LNCAP (cell line): ENCODE data around the gene ROCK1.

ENCODE experiments used
- TF ChIP-seq, protein P1 (sequence below): fragments of 450-650 bp; IDR thresholded peaks from 2 replicates; pipeline ENCODE4 v1.5.1; 2017; ENCODE audit warnings: mild to moderate bottlenecking

Gene ROCK1

DNA sequence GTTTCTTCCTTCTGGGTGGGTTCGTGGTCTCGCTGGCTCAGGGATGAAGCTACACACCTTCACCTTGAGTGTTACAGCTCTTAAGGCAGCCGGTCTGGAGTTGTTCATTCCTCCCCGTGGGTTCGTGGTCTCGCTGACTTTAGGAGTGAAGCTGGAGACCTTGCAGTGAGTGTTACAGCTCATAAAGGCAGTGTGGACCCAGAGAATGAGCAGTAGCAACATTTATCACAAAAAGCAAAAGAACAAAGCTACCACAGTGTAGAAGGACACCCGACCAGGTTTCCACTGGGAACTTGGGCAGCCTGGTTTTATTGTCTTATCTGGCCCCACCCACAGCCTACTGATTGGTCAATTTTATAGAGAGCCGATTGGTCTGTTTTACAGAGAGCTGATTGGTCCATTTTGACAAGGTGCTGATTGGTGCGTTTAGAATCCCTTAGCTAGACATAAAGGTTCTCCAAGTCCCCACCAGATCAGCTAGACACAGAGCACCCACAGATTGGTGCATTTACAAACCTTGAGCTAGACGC is 20.1 kb upstream of the ROCK1 start:
- TF ChIP-seq, protein P1, sequence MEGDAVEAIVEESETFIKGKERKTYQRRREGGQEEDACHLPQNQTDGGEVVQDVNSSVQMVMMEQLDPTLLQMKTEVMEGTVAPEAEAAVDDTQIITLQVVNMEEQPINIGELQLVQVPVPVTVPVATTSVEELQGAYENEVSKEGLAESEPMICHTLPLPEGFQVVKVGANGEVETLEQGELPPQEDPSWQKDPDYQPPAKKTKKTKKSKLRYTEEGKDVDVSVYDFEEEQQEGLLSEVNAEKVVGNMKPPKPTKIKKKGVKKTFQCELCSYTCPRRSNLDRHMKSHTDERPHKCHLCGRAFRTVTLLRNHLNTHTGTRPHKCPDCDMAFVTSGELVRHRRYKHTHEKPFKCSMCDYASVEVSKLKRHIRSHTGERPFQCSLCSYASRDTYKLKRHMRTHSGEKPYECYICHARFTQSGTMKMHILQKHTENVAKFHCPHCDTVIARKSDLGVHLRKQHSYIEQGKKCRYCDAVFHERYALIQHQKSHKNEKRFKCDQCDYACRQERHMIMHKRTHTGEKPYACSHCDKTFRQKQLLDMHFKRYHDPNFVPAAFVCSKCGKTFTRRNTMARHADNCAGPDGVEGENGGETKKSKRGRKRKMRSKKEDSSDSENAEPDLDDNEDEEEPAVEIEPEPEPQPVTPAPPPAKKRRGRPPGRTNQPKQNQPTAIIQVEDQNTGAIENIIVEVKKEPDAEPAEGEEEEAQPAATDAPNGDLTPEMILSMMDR, result no peak

DNA sequence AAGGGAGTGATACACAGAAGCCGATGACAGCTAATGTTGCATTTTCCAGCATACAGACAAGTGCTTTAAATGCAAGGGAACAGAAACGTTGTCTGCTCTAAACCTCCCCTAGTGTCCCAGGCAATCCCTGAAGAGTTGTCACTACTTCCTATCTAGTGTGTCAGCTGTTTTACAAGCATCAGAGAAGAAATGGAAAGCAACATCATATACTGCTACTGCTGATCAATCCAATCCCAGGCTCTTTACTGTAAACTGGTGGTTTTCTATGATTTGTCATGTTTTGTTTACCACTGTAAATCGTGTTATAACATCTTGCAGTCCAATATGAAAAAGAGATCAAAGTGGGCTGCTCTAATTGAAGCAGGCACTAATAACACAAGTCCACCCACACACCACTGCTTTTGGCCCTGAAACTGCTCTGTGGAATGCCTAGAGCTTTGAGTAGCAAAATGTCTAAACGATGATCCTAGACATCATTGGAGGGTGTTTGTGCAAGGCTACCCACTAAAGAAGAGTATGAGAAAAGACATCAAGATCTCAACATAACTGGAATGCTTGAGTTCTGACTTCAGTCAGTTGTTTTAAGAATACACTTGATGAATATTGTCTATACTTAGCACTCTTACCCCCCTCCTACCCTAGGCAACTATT is 18.1 kb upstream of the ROCK1 start:
- TF ChIP-seq, protein P1, result no peak

DNA sequence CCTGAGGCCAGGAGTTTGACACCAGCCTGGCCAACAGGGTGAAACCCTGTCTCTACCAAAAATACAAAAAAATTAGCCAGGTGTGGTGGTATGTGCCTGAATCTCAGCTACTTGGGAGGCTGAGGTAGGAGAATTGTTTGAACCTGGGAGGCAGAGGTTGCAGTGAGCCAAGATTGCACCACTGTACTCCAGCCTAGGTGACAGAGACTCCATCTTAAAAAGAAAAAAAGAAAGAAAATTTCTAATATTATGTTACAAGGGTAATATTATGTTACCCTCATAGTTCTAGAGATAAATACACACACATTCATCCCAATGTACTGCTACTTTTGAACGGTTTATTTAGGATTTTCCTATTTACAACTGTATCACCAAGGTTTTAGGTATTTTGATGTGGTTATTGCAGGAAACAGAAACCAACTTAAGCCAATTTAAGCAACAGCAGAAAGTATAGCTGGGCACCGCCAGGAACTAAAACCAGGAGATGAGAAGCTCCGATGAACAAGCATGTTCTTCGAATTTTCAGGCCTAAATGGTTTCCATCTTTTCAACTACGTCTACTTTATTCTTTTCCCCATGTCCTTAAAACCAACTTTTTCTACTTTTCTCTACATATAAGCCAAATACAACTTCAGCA is 11.8 kb upstream of the ROCK1 start:
- TF ChIP-seq, protein P1, result no peak

DNA sequence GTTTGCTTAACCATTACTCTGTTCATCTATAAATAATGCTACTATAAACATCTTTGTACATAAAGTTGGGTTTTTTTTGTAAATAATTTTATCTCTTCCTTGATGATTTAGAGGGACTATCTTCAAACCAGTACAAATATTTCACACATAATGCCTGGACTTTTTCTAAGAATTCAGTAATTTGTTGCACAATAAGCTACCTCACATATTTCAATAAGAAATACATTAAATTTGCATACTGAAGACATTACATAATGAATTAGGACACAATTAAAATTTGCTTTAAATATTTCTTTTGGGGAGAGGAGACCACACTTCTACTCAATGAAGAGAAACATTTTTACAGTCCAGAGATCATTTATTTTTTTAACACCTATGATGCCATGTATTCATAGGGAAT is 7.2 kb upstream of the ROCK1 start:
- TF ChIP-seq, protein P1, result no peak

DNA sequence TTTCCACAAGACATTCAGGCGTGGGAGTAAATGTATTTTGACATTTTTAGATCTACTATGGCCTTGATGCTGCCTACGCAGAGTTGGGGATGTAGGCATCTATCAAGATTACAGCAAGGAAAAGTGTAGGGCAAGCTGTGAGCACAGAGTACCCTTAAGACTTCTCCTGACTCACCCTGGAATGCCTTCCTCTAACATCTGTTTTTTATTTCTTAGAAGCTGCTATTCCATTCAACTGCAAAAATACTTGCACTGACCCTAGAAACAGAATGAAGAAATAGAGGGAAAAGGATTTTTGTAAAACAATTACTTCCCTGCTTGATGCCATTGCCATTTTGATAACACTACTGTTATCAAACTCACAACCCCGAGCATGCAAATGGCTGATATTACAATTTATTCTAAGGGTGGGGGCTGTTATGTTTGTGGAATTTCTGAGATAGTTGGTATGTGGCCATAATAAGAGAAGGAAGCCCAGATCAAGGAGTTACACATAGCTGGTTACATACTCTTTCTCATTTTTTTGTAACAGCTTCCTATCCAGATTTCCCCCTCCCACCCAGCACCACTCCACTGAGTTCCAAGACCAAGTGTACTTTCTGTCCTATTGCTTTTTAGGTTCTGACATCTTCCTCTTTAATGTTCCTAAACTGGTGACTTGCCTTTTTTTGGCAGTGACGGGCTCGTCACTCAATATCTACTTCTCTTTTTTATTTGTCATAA is 6.0 kb upstream of the ROCK1 start:
- TF ChIP-seq, protein P1, result no peak

DNA sequence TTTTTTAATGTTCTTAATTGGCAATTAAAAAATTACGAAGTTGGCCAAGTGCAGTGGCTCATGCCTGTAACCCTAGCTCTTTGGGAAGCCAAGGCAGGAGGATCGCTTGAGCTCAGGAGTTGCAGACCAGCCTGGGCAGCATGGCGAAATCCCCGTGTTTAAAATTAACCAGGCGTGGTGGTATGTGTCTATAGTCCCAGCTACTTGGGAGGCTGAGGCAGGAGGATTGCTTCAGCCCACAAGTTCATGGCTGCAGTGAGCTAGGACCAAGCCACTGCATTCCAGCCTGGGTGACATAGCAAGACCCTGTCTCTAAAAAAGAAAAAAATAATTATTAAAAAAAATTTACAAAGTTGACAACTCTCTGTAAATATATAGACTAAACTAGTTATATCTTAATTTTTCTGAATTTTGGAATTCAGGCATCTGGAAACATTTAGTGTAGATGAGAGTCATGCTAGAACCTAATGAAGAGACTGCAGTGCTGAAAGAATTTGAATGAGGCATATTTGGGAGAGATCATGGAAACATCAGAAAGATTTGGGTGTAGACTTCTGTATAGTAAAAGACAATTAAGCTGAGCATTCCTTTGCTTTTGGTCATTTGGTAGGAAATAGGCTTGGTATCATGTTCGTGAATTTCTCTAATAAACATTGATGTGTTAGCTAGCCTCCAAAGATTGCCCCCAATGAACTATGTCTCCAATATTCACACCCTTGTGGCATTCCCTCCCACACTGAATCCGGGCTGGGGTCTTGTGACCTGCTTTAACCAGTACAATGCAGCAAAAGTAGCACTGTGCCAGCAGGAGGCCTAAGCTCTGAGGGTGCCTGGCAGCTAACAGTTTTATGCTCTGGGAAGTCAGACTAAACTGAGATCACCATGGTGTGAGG is 4.2 kb upstream of the ROCK1 start:
- TF ChIP-seq, protein P1, result no peak

DNA sequence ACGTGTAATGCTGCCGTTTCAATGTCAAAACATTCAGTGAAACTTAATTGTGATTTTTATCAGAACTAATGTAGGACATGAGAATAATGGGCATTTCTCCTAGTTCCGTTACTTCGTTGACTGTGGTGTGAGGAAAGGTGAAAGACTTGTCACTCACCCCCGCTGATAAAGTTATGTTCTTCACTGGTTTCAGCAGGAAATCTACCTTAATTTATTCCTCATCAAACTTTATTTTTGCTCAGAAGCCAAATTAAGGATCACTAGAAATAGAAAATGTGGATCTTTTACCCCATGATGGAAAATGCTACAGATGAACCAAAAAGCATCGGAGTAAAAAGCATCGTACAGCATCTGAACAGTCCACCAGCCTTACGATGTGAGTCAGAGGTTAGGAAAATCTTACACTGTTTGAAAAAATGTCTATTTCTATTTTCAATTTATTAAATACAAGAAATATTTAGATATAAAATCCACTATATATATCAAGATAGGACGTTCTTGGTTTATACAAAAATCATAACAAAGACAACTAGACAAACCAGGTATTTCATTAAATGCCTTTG is 1.0 kb upstream of the ROCK1 start:
- TF ChIP-seq, protein P1, result no peak
